Right atrium auricular region (tissue), 2 donors: ENCODE data around the gene LGALS4. TPM values are rescaled to one million over a fixed set of nuclear protein-coding genes. Genes with fewer than 3 reads are reported as not detected.

Experiments used
- DNase-seq: peaks from one replicate; pipeline ENCODE4 v3.0.0-alpha.2; 2019; ENCODE audit warnings: low spot score
- H3K27ac ChIP-seq, 2 donors: fragments of 200-600 bp; sonication (generic); 1 replicate in 1 of 2; 2 replicates in 1 of 2; pipeline ENCODE4 v1.5.1; 2016 to 2019
- H3K27me3 ChIP-seq, 2 donors: fragments of 200-600 bp; sonication (generic); one replicate each; pipeline versions ENCODE4 v1.5.1 to v1.6.0; 2017 to 2019
- H3K36me3 ChIP-seq: fragments of 200-600 bp; sonication (generic); one replicate; pipeline ENCODE4 v1.5.1; 2016
- H3K4me1 ChIP-seq, 2 donors: fragments of 200-600 bp; sonication (generic); one replicate each; pipeline versions ENCODE4 v1.5.1 to v1.6.0; 2017 to 2019
- H3K4me3 ChIP-seq, 2 donors: fragments of 200-600 bp; sonication (generic); 1 replicate in 1 of 2; 2 replicates in 1 of 2; pipeline ENCODE4 v1.5.1; 2017 to 2019; ENCODE audit warnings: mild to moderate bottlenecking in 1 of 2, moderate library complexity in 1 of 2
- H3K9me3 ChIP-seq, 2 donors: fragments of 200-600 bp; sonication (generic); one replicate each; pipeline ENCODE4 v1.5.1; 2019
- CTCF ChIP-seq, 2 donors: fragments of 200-600 bp; sonication (generic); IDR thresholded peaks; one replicate each; pipeline ENCODE4 v1.5.1; 2019; ENCODE audit warnings: antibody characterized with exemption in 2 of 2
- total RNA-seq, 2 donors: library from RNA; depleted of rRNA; stranded (reverse); fragments of >200 nt; gene quantifications; one replicate each; pipeline ENCODE4 v1.1.0, GENCODE V29; 2016

Gene LGALS4
- total RNA-seq, 2 donors from 2014 or later: 0.67 TPM; not detected in 1

GRCh38 chr19:38843175-38843758, 30.5 kb upstream of the LGALS4 start:
- Histone ChIP-seq H3K27me3 (no peaks in the 10 kb centered on the region), H3K9me3 (no peaks in the 10 kb centered on the region), H3K36me3 (peaks cover 100% of the 10 kb centered on the region), H3K4me1 (peaks cover 0 to 30% of the 10 kb centered on the region in 2 donors), H3K4me3 (no peak overlapping the region), H3K27ac (no peak overlapping the region)
- no peak for DNase-seq
- no peak for TF ChIP-seq CTCF (IDR thresholded peaks at IDR 0.05)

GRCh38 chr19:38842439-38843174, 29.9 kb upstream of the LGALS4 start:
- TF ChIP-seq CTCF (IDR thresholded peaks at IDR 0.05): no peak
- H3K27ac ChIP-seq: no peak overlapping the region
- H3K4me1 ChIP-seq: peaks cover 0 to 23% of the 10 kb centered on the region in 2 donors

GRCh38 chr19:38841787-38842438, 29.2 kb upstream of the LGALS4 start:
- Histone ChIP-seq H3K27ac (no peak overlapping the region), H3K4me1 (peaks cover 0 to 16% of the 10 kb centered on the region in 2 donors), H3K4me3 (no peak overlapping the region), H3K9me3 (no peaks in the 10 kb centered on the region), H3K27me3 (no peaks in the 10 kb centered on the region), H3K36me3 (peaks cover 100% of the 10 kb centered on the region)
- DNase-seq: no peak
- TF ChIP-seq CTCF (IDR thresholded peaks at IDR 0.05): no peak

More at GRCh38 chr19:38842439-38843174, 29.9 kb upstream of the LGALS4 start:
- no peaks in the 10 kb centered on the region for H3K27me3 ChIP-seq
- H3K36me3 ChIP-seq: peaks cover 100% of the 10 kb centered on the region
- no peak overlapping the region for H3K4me3 ChIP-seq
- DNase-seq: no peak
- H3K9me3 ChIP-seq: no peaks in the 10 kb centered on the region

GRCh38 chr19:38841180-38841766, 28.5 kb upstream of the LGALS4 start:
- Histone ChIP-seq H3K4me3 (no peak overlapping the region), H3K36me3 (peaks cover 100% of the 10 kb centered on the region), H3K27ac (no peak overlapping the region), H3K4me1 (peaks cover 0 to 10% of the 10 kb centered on the region in 2 donors), H3K9me3 (no peaks in the 10 kb centered on the region), H3K27me3 (no peaks in the 10 kb centered on the region)
- no peak for TF ChIP-seq CTCF (IDR thresholded peaks at IDR 0.05)
- no peak for DNase-seq

- TF ChIP-seq CTCF (IDR thresholded peaks at IDR 0.05): no peak
- DNase-seq: no peak
- Histone ChIP-seq H3K27me3 (no peaks in the 10 kb centered on the region), H3K4me3 (no peak overlapping the region), H3K9me3 (no peaks in the 10 kb centered on the region), H3K36me3 (peaks cover 100% of the 10 kb centered on the region), H3K27ac (no peak overlapping the region), H3K4me1 (peaks cover 0 to 3% of the 10 kb centered on the region in 2 donors)
Observed at GRCh38 chr19:38840583-38840968, 27.8 kb upstream of the LGALS4 start.
